NT2/D1 (cell line): ENCODE results near the gene KIT.

Experiments
- SUZ12 ChIP-seq: IDR thresholded peaks from 2 replicates; pipeline ENCODE4 v1.6.1; 2011; ENCODE audit not compliant: insufficient read length, insufficient read depth; ENCODE audit errors: extremely low read depth
- YY1 ChIP-seq: IDR thresholded peaks from 2 replicates; pipeline ENCODE4 v1.6.1; 2011; ENCODE audit not compliant: insufficient read length, insufficient read depth
- ZNF274 ChIP-seq: IDR thresholded peaks from 2 replicates; pipeline ENCODE4 v1.6.1; 2011; ENCODE audit warnings: mild to moderate bottlenecking, low read depth, low read length

- no peak for TF ChIP-seq YY1
- no peak for TF ChIP-seq SUZ12
- no peak for TF ChIP-seq ZNF274
Measured at GRCh38 chr4:54708339-54709279, 50.9 kb downstream of the KIT start.
